ENCODE results near the gene HIVEP3.

DNA sequence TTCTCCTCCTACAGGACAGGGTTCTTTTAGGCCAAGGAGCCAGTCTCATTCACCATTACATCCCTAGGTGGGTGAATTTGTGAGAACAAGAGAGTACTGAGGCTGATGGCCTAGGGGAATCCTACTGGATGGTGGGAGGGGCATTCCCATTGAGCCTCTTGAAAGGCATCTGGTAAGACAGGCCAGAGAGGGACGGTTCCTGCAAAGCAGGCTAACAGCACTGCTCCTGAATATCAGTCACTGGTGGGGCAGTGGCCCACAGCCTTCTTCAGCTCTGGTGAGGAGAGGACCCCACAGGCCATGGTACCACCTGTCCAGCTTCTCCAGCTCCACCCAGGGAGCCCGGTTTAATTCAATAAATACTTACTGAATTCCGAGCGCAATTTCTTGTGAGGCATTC is 308.4 kb downstream of the HIVEP3 start:
- TF ChIP-seq, protein P1, sequence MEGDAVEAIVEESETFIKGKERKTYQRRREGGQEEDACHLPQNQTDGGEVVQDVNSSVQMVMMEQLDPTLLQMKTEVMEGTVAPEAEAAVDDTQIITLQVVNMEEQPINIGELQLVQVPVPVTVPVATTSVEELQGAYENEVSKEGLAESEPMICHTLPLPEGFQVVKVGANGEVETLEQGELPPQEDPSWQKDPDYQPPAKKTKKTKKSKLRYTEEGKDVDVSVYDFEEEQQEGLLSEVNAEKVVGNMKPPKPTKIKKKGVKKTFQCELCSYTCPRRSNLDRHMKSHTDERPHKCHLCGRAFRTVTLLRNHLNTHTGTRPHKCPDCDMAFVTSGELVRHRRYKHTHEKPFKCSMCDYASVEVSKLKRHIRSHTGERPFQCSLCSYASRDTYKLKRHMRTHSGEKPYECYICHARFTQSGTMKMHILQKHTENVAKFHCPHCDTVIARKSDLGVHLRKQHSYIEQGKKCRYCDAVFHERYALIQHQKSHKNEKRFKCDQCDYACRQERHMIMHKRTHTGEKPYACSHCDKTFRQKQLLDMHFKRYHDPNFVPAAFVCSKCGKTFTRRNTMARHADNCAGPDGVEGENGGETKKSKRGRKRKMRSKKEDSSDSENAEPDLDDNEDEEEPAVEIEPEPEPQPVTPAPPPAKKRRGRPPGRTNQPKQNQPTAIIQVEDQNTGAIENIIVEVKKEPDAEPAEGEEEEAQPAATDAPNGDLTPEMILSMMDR (IDR thresholded peaks at IDR 0.05; ENCODE audit: low read length): no peak
- TF ChIP-seq EZH2 (IDR thresholded peaks at IDR 0.05; ENCODE audit: borderline replicate concordance, low read length): no peak

All from OCI-LY1 (cell line).